H1 (cell line): ENCODE measurements around the gene MYOC. TPM values are rescaled to one million over a fixed set of nuclear protein-coding genes. Genes with fewer than 3 reads are reported as not detected.

Source experiments
- CHD1 ChIP-seq: IDR thresholded peaks from 2 replicates; pipeline ENCODE4 v1.6.1; 2012; ENCODE audit warnings: low read depth, low read length, improper control_type of control experiment
- CHD2 ChIP-seq: IDR thresholded peaks from 2 replicates; pipeline ENCODE4 v1.6.1; 2012; ENCODE audit warnings: low read length, improper control_type of control experiment
- CHD7 ChIP-seq: fragments of 300-600 bp; sonication (generic); IDR thresholded peaks from 2 replicates; pipeline ENCODE4 v1.7.1; 2012; ENCODE audit warnings: low read length, moderate library complexity, mild to moderate bottlenecking, inconsistent platforms; ENCODE audit not compliant: insufficient replicate concordance
- HDAC6 ChIP-seq: IDR thresholded peaks from one replicate; pipeline ENCODE4 v1.7.1; 2012; ENCODE audit warnings: low read depth, mild to moderate bottlenecking, inconsistent platforms, low read length, moderate library complexity
- KDM4A ChIP-seq: IDR thresholded peaks from one replicate; pipeline ENCODE4 v1.7.1; 2012; ENCODE audit warnings: low read depth, mild to moderate bottlenecking, moderate library complexity, low read length, inconsistent platforms; ENCODE audit not compliant: severe bottlenecking
- RFX5 ChIP-seq: IDR thresholded peaks from 2 replicates; pipeline ENCODE4 v1.6.1; 2011; ENCODE audit warnings: low read depth, low read length, improper control_type of control experiment, borderline replicate concordance
- SAP30 ChIP-seq: fragments of 300-600 bp; sonication (generic); IDR thresholded peaks from 2 replicates; pipeline ENCODE4 v1.7.1; 2012; ENCODE audit warnings: low read length, moderate library complexity, mild to moderate bottlenecking, inconsistent platforms; ENCODE audit not compliant: insufficient read depth, insufficient replicate concordance
- SP1 ChIP-seq: IDR thresholded peaks from 2 replicates; pipeline ENCODE4 v1.6.1; 2011; ENCODE audit warnings: low read depth, low read length
- SP4 ChIP-seq: IDR thresholded peaks from 2 replicates; pipeline ENCODE4 v1.6.1; 2012; ENCODE audit warnings: low read length, inconsistent platforms
- TEAD4 ChIP-seq: IDR thresholded peaks from 2 replicates; pipeline ENCODE4 v1.6.1; 2012; ENCODE audit warnings: low read depth, low read length, inconsistent platforms, mixed read lengths
- YY1 ChIP-seq: IDR thresholded peaks from 2 replicates; pipeline ENCODE4 v1.6.1; 2011; ENCODE audit warnings: low read depth, mild to moderate bottlenecking, low read length
- polyA plus RNA-seq, 7 experiments: library from polyadenylated mRNA; depleted of rRNA in 3 of 7; stranded (reverse) in 5 of 7; unstranded in 2 of 7; fragments of >200 nt in 5 of 7; fragments of 200-250 nt in 2 of 7; gene quantifications; 1 replicate in 5 of 7; 2 replicates in 1 of 7; 4 replicates in 1 of 7; pipeline versions ENCODE4 v1.2.1 to v1.2.3, GENCODE V29; 2011 to 2013; ENCODE audit warnings: missing spikeins in 2 of 7, mixed read lengths in 2 of 7
- total RNA-seq: library from RNA; stranded (reverse); fragmentation: NEBNext Ultra II Directional; extraction: Animal tissue kit (Norgen Biotek cat#: 25700); gene quantifications from 2 replicates; pipeline ENCODE4 v1.2.1, GENCODE V29; 2021

Gene MYOC
- total and polyA plus RNA-seq, 2 of the 8 experiments (the other 6 are each of a cell fraction or from before 2014, with no cell fraction given), result not detected

GRCh38 chr1:171654942-171655745 lies 2.7 kb upstream of the MYOC start (continued):
- no peak for TF ChIP-seq KDM4A
- no peak for TF ChIP-seq CHD1
- TF ChIP-seq TEAD4, result no peak
- no peak for TF ChIP-seq CHD7
- no peak for TF ChIP-seq SAP30
- no peak for TF ChIP-seq CHD2
- TF ChIP-seq SP1, result no peak
- TF ChIP-seq HDAC6, result no peak
- TF ChIP-seq RFX5, result no peak
- TF ChIP-seq YY1, result peak; percentile 82
- no peak for TF ChIP-seq SP4
